Esophagus squamous epithelium (tissue), 4 donors: ENCODE results near the gene TNFRSF25.

Experiments
- CTCF ChIP-seq, 6 experiments: fragments of 450-650 bp in 4 of 6; fragments of 200-600 bp in 2 of 6; sonication (generic) in 2 of 6; IDR thresholded peaks; one replicate each; pipeline ENCODE4 v1.5.1; 2016 to 2019; ENCODE audit warnings: antibody characterized with exemption in 6 of 6, mild to moderate bottlenecking in 4 of 6, moderate library complexity in 4 of 6
- POLR2A ChIP-seq, 4 donors: fragments of 450-650 bp; IDR thresholded peaks; one replicate each; pipeline ENCODE4 v1.6.1; 2017; ENCODE audit warnings: antibody characterized with exemption in 4 of 4, mild to moderate bottlenecking in 4 of 4, moderate library complexity in 3 of 4

DNA sequence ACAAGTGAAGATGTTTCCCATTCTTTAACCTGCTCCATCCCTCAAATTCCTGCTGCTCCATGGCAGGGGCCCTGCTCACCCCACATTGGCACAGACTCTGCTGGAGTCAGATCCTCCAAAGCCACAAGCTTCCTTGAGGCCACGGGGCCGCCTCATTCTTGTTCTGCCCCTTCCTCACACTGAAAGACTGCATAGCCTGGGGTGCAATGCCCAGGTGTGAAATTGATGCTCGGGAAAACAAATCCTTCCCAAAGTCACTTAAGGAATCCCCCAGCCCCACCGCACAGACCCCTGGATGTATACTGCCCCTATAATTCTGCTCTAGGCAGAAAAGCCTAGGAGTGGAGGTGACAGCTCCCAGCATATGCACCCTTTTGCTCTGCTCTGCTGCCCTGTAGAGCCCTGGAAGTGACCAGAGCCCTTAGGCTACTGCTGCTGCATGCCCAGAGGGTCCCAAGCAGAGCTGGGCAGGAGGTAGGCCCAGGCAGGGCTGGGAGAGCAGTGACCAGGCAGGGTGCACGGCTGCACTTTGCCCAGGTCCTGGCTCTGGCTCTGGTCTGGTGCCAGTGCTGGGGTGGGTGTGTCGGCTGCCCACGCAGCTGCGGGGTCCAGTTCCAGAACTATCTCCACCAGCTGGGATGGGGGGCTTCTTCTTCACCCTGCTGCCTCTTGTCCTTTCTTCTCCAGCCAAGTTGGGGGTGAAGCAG lies 47.9 kb downstream of the TNFRSF25 start:
- TF ChIP-seq CTCF (IDR thresholded peaks at IDR 0.05), result no peak
- no peak for TF ChIP-seq POLR2A (IDR thresholded peaks at IDR 0.05)
